ENCODE measurements around the gene TMSB4Y.

The TMSB4Y gene

GRCh38 chrY:13703568-13703968 lies at the start of gene TMSB4Y:
Gene TMSB4Y, plus strand, starts transcription at chrY:13703899.
- FAIRE-seq: no peak

DNA sequence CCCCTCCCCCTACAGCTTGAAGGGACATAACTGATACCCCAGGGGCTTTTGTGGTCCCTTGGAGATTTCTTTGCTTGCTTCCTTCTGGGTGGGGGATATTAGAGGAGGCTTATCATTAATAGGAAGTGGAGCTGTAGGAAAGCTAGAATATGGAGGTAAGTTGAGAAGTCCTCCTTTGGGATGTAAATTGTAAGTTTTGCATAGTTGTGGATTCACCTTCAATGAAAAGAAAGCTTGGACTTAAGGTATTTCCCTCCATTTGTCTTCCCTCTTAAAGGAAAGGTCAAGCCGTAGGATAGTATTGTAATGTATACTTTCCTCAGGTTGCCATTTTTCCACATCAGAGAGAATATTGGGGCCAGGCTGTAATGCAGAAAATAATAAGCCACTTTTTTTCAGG lies 39.5 kb upstream of the TMSB4Y start:
- no peak for FAIRE-seq

- FAIRE-seq: no peak
Measured at GRCh38 chrY:13671122-13671521, 32.6 kb upstream of the TMSB4Y start.

- FAIRE-seq: no peak
Measured at GRCh38 chrY:13702276-13702675, 1.4 kb upstream of the TMSB4Y start.

DNA sequence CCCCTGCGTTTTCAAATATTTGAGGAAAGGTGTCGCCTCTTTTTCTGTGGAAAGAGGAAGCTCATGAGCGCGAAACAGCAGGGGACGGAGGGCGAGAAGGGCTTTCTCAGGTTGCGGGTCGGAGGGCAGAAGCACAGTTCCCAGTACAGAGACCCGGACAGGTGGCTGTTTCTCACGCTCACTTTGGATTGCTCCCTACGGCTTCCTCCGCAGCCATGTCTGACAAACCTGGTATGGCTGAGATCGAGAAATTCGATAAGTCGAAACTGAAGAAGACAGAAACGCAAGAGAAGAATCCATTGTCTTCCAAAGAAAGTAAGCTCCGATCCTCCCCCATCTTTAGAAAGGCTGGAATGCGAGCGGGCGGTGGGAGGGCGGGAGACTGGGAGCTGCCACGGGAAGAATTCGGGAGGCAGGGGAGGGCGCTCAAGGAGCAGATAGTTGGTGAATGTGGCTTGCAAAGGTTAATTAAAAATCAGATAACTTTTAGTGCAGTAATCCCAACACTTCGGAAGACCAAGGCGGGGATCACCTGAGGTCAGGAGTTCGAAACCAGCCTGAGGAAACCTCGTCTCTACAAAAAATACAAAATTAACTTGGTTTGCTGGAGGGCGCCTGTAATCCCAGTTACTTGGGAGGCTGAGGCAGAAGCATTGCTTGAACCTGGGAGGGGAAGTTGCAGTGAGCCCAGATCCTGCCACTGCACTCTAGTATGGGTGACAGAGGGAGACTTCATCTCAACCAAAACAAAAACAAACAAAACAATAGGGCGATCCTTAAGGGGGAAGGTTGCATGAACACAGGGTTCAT lies 627 bp downstream of the TMSB4Y start:
- peak; percentile 84 for FAIRE-seq

DNA sequence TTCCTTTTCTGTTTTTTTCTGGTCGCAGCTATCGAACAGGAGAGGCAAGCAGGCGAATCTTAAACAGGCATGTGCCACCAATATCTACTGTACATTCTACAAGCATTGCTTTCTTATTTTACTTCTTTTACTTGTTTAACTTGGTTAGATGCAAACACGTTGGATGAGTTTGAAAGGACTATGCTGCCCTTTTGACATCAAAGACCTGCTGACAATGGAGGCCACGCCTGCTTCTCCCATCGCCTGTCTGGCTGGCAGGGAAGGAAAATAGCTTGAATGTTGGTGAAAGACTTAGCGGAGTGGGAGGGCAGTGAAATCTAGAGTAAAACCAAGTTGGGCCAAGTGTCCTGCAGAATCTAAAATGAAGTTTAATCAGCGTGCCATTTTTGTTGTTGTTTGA lies 1.5 kb downstream of the TMSB4Y start:
- FAIRE-seq: no peak

GRCh38 chrY:13708038-13708437 lies 4.3 kb downstream of the TMSB4Y start:
- FAIRE-seq: no peak

DNA sequence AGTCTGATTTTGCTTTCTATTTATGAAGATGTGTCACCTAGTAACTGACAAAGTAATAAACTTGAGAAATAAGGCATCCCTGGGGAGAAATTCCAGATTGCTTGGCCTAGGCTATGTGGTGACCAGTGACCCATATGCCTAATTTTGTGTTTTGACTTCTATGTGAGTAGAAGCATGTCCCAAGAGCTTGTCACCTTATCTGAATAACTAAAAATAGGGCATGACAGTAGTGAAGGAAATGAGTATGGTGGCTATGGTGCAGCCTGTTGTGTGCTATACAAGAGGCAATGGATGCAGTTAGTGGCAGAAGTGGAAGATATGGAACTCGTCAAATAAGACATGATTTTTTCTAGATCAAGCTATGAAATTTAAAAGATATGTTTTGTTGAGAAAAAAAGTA lies 15.3 kb downstream of the TMSB4Y start:
- no peak for FAIRE-seq

- FAIRE-seq: no peak
Measured at GRCh38 chrY:13729517-13729916, 25.8 kb downstream of the TMSB4Y start.

DNA sequence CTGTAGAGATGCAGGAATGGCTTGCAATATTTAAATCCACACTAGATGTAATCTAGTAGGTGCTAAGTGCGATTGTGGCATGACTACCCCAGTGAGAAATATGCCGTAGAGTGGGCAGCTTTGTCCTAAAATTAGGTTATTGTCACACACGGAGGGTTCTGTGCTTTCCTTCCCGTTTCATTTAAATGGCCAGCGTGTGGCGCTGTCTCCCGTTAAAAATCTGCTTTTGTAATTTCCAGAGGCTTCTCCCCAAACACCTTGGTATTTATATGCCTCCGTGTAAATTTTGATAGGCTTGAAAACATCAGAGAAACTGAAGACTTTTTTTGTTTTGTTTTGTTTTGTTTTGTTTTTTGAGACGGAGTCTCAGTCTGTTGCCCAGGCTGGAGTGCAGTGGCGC lies 34.9 kb downstream of the TMSB4Y start:
- FAIRE-seq: no peak

DNA sequence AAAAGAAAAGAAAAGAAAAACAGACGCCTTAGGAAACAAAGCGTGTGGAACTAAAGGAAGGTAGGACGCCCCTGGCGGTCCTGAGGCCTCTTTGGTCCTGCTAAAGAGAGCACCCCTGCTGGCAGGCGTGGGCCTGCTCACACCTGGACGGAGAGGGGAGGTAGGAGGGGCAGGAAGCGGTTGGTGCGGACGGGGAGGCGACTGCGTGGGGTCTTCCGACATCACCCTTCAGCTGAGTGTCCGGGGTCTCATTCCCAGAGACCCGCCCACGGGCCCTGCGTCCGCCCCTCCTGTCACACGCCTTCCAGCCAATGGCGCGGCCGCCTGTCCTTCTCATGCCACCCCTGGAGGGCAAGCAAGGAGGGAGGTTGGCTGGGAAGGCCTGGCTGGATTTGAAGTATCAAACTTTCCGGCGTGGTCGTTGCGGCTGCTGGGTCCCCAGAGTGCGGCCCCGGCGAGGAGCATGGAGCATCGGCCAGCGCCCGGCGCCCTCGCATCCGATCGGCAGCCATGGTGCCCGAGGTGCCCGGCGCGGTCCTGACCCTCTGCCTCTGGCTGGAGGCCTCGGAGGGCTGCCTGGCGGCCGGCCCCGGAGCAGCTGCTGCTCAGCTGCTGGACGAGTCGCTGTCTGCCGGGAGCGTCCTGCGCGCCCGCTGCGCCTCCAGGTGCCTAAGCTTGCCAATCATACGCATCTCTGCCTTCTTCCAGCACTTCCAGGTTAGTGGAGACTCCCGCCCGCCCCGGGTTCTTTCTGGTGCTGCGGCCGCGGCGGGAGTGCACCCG lies 47.8 kb downstream of the TMSB4Y start:
- FAIRE-seq: no peak

GRCh38 chrY:13754661-13755060 lies 51.0 kb downstream of the TMSB4Y start:
- FAIRE-seq: no peak

Data from islet of Langerhans (tissue), 1 donor.